ENCODE measurements around the gene DRAM1. TPM values are rescaled to one million over a fixed set of nuclear protein-coding genes. Genes with fewer than 3 reads are reported as not detected.
A peak's percentile ranks its signal among the peaks of the same experiment; 100 is the strongest.

DRAM1 gene
- polyA plus RNA-seq, 1 experiment, result 57.5 TPM

DNA sequence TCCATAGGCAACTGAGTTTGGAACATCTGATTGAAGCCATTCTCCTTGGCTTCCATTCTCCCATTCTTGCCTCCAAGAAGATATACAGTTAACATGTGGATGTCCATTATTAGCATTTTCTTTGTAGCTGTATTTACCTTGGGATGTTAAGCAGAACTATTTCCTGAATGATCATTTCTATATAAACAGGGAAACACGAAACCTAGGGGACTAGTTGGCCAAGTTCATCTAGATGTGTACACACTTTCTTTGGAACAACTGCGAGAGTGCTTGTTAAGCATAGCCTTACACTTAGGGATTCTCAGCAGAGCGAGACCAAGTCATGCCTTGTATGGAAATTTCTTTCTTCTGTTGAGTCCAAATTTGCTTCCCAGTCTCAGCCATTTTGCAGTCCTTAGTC lies 42.1 kb downstream of the DRAM1 start:
- Histone ChIP-seq H3K9me3 (ENCODE audit: control insufficient read depth, insufficient read depth, low read length) (peaks cover 2% of the 10 kb centered on the region), H3K27ac (ENCODE audit: low read depth, low read length) (no peak overlapping the region), H3K27me3 (ENCODE audit: control insufficient read depth, insufficient read depth, low read length) (no peaks in the 10 kb centered on the region), H3K4me3 (ENCODE audit: low read depth, low read length) (no peak overlapping the region)
- TF ChIP-seq, protein P1, sequence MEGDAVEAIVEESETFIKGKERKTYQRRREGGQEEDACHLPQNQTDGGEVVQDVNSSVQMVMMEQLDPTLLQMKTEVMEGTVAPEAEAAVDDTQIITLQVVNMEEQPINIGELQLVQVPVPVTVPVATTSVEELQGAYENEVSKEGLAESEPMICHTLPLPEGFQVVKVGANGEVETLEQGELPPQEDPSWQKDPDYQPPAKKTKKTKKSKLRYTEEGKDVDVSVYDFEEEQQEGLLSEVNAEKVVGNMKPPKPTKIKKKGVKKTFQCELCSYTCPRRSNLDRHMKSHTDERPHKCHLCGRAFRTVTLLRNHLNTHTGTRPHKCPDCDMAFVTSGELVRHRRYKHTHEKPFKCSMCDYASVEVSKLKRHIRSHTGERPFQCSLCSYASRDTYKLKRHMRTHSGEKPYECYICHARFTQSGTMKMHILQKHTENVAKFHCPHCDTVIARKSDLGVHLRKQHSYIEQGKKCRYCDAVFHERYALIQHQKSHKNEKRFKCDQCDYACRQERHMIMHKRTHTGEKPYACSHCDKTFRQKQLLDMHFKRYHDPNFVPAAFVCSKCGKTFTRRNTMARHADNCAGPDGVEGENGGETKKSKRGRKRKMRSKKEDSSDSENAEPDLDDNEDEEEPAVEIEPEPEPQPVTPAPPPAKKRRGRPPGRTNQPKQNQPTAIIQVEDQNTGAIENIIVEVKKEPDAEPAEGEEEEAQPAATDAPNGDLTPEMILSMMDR (IDR thresholded peaks at IDR 0.05; ENCODE audit: low read depth, low read length), result no peak
- ChIA-PET POLR2A (no interaction called here), CTCF (interaction anchor here (0.6 to 4.1 kb wide), 6 partner anchors 20 to 1823 kb away, joined by 3 to 19 read pairs (median 6); no protein-coding TSS in a partner anchor)
- DNase-seq (ENCODE audit: low read depth, low spot score), result no peak

- no peak overlapping the region for H3K4me3 ChIP-seq (ENCODE audit: low read depth, low read length)
- no peaks in the 10 kb centered on the region for H3K27me3 ChIP-seq (ENCODE audit: control insufficient read depth, insufficient read depth, low read length)
- POLR2A ChIA-PET, result no interaction called here
- TF ChIP-seq, protein P1 (IDR thresholded peaks at IDR 0.05; ENCODE audit: low read depth, low read length), result no peak
- DNase-seq (ENCODE audit: low read depth, low spot score), result no peak
- H3K27ac ChIP-seq (ENCODE audit: low read depth, low read length), result no peak overlapping the region
- H3K9me3 ChIP-seq (ENCODE audit: control insufficient read depth, insufficient read depth, low read length), result peaks cover 6% of the 10 kb centered on the region
- CTCF ChIA-PET, result interaction anchor here (1.0 to 4.1 kb wide), 6 partner anchors 19 to 820 kb away, joined by 3 to 19 read pairs (median 3); no protein-coding TSS in a partner anchor
Observed at GRCh38 chr12:101920906-101921305, 43.5 kb downstream of the DRAM1 start.

DNA sequence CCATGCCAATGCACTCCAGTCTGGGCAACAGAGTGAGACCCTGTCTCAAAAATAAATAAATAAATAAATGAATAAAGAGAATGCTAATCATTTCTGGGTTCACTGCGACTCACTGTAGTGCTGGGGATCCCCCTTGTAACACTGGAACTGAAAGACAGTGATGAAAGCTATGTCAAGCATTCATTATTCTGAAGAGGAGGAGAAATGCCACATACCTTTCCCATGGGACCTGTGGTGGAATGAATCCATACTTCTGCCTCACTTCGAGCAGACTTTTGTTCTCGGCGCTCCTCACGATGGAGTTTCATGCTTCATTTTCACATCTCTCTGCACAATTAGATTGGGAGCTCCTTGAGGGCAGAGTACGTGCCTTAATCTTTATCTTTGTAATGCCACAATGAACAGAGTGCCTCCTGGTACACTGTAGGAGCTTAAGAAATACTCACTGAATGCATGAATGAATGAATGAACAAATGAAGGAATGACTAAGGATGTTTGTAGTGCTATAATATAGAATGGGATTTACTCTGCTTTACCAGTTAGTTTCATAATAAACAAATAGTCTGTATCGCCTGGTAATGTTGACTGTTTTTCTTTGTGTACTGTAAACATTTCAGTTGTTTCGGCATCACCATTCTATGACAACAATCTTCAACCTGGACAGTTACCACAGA lies 45.8 kb downstream of the DRAM1 start:
- DNase-seq (ENCODE audit: low read depth, low spot score), result no peak
- ChIA-PET POLR2A (interaction anchor here (1.2 kb wide), 1 partner anchor 13 kb away, joined by 3 read pairs; no protein-coding TSS in a partner anchor), CTCF (no interaction called here)

GRCh38 chr12:101924618-101925017 lies 47.2 kb downstream of the DRAM1 start:
- ChIA-PET CTCF (no interaction called here), POLR2A (interaction anchor here (1.2 kb wide), 1 partner anchor 12 kb away, joined by 3 read pairs; no protein-coding TSS in a partner anchor)
- H3K27ac ChIP-seq (ENCODE audit: low read depth, low read length), result peak overlapping the region; percentile 89
- DNase-seq (ENCODE audit: low read depth, low spot score), result no peak
- TF ChIP-seq, protein P1 (IDR thresholded peaks at IDR 0.05; ENCODE audit: low read depth, low read length), result no peak
- H3K4me3 ChIP-seq (ENCODE audit: low read depth, low read length), result no peak overlapping the region
- H3K27me3 ChIP-seq (ENCODE audit: control insufficient read depth, insufficient read depth, low read length), result no peaks in the 10 kb centered on the region
- peaks cover 6% of the 10 kb centered on the region for H3K9me3 ChIP-seq (ENCODE audit: control insufficient read depth, insufficient read depth, low read length)

More for the DNA sequence above, 45.8 kb downstream of the DRAM1 start:
- Histone ChIP-seq H3K4me3 (ENCODE audit: low read depth, low read length) (no peak overlapping the region), H3K27me3 (ENCODE audit: control insufficient read depth, insufficient read depth, low read length) (no peaks in the 10 kb centered on the region), H3K9me3 (ENCODE audit: control insufficient read depth, insufficient read depth, low read length) (peaks cover 6% of the 10 kb centered on the region), H3K27ac (ENCODE audit: low read depth, low read length) (no peak overlapping the region)
- TF ChIP-seq, protein P1 (IDR thresholded peaks at IDR 0.05; ENCODE audit: low read depth, low read length), result no peak

DNA sequence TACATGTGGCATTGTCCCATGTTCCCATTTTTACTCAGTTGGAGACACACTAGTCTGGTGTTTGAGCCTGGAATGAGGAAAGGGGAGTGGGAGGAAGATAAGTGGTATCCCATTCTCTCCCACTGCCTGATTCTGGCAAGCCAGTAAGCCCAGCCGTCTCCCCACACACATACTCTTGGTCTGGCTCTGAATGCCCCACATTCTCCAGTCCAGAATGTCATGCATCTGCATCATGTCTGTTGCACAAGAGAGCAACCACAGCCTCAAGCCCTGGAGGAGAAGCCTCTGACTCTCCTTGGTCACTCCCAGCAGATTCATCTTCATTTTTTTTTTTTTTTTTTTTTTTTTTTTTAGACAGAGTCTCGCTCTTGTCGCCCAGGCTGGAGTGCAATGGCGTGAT lies 48.0 kb downstream of the DRAM1 start:
- POLR2A ChIA-PET, result interaction anchor here (0.7 kb wide), 2 partner anchors 20 to 33 kb away, joined by 9 read pairs; no protein-coding TSS in a partner anchor
- H3K9me3 ChIP-seq (ENCODE audit: control insufficient read depth, insufficient read depth, low read length), result peaks cover 6% of the 10 kb centered on the region
- CTCF ChIA-PET, result interaction anchor here (0.7 kb wide), 1 partner anchor 144 kb away, joined by 7 read pairs; no protein-coding TSS in a partner anchor
- TF ChIP-seq, protein P1 (IDR thresholded peaks at IDR 0.05; ENCODE audit: low read depth, low read length), result no peak
- no peaks in the 10 kb centered on the region for H3K27me3 ChIP-seq (ENCODE audit: control insufficient read depth, insufficient read depth, low read length)
- DNase-seq (ENCODE audit: low read depth, low spot score), result peak; percentile 97
- no peak overlapping the region for H3K4me3 ChIP-seq (ENCODE audit: low read depth, low read length)
- peak overlapping the region; percentile 81 for H3K27ac ChIP-seq (ENCODE audit: low read depth, low read length)

Data from AG04450 (cell line).